HEK293T (cell line): ENCODE data around the gene TGFBR3.
"Not testable (repeated sequence)": the region's sequence is repeated elsewhere in the genome, so short reads cannot be mapped to it uniquely, and the experiment has no call there.

Source experiments
- CTCF ChIA-PET: fragments of 350-600 bp; formaldehyde crosslinking; extraction: SDS; loops from one replicate; lab custom pipeline; 2021; ENCODE audit warnings: antibody characterized with exemption, inconsistent platforms; lab: Yijun Ruan, JAX
- POLR2A ChIA-PET: fragments of 350-600 bp; formaldehyde crosslinking; extraction: SDS; loops from one replicate; lab custom pipeline; 2020; ENCODE audit warnings: antibody characterized with exemption, inconsistent platforms; lab: Yijun Ruan, JAX
- DNase-seq: peaks from one replicate; pipeline ENCODE4 v3.0.0; 2012; ENCODE audit warnings: mixed read lengths; ENCODE audit errors: extremely low spot score
- ARNT ChIP-seq: fragments of 450-650 bp; IDR thresholded peaks from 2 replicates; pipeline ENCODE4 v1.6.1; 2017; ENCODE audit warnings: mild to moderate bottlenecking
- BHLHE40 ChIP-seq: fragments of 450-650 bp; IDR thresholded peaks from 2 replicates; pipeline ENCODE4 v1.6.1; 2016; ENCODE audit warnings: mild to moderate bottlenecking, moderate library complexity, borderline replicate concordance
- CTBP1 ChIP-seq: fragments of 450-650 bp; IDR thresholded peaks from 2 replicates; pipeline ENCODE4 v1.6.1; 2016; ENCODE audit warnings: borderline replicate concordance
- ELF4 ChIP-seq: fragments of 450-650 bp; IDR thresholded peaks from 2 replicates; pipeline ENCODE4 v1.6.1; 2017; ENCODE audit warnings: antibody characterized with exemption
- FOXA1 ChIP-seq: fragments of 450-650 bp; IDR thresholded peaks from 2 replicates; pipeline ENCODE4 v1.6.1; 2016; ENCODE audit warnings: mild to moderate bottlenecking
- FOXK2 ChIP-seq: fragments of 450-650 bp; IDR thresholded peaks from 2 replicates; pipeline ENCODE4 v1.6.1; 2016; ENCODE audit warnings: mild to moderate bottlenecking
- FOXM1 ChIP-seq: fragments of 450-650 bp; IDR thresholded peaks from 2 replicates; pipeline ENCODE4 v1.6.1; 2017; ENCODE audit warnings: mild to moderate bottlenecking, borderline replicate concordance
- HDGF ChIP-seq: fragments of 450-650 bp; IDR thresholded peaks from 2 replicates; pipeline ENCODE4 v1.6.1; 2017; ENCODE audit warnings: antibody characterized with exemption, borderline replicate concordance
- L3MBTL2 ChIP-seq: fragments of 450-650 bp; conservative IDR thresholded peaks from 2 replicates; pipeline ENCODE4 v1.6.1; 2016; ENCODE audit warnings: mild to moderate bottlenecking
- LEF1 ChIP-seq: fragments of 450-650 bp; IDR thresholded peaks from 2 replicates; pipeline ENCODE4 v1.6.1; 2017; ENCODE audit warnings: mild to moderate bottlenecking, borderline replicate concordance
- NFRKB ChIP-seq: fragments of 450-650 bp; IDR thresholded peaks from 2 replicates; pipeline ENCODE4 v1.6.1; 2016; ENCODE audit warnings: mild to moderate bottlenecking, moderate library complexity
- SP1 ChIP-seq: fragments of 450-650 bp; IDR thresholded peaks from 2 replicates; pipeline ENCODE4 v1.6.1; 2017
- SUZ12 ChIP-seq: fragments of 450-650 bp; IDR thresholded peaks from 2 replicates; pipeline ENCODE4 v1.6.1; 2016; ENCODE audit warnings: mild to moderate bottlenecking
- TARDBP ChIP-seq: fragments of 450-650 bp; IDR thresholded peaks from 2 replicates; pipeline ENCODE4 v1.6.1; 2016
- ZNF384 ChIP-seq: fragments of 450-650 bp; IDR thresholded peaks from 2 replicates; pipeline ENCODE4 v1.6.1; 2016
- TF ChIP-seq, protein P1 (sequence below): fragments of 450-650 bp; IDR thresholded peaks from 2 replicates; pipeline ENCODE4 v1.6.1; 2016

The TGFBR3 gene

GRCh38 chr1:91862120-91862519 is 23.8 kb downstream of the TGFBR3 start:
- DNase-seq = no peak
- ChIA-PET POLR2A (no interaction called here), CTCF (no interaction called here)
- TF ChIP-seq CTBP1 (no peak), ELF4 (no peak), FOXM1 (no peak), TARDBP (no peak), ZNF384 (no peak), L3MBTL2 (no peak), ARNT (no peak), HDGF (no peak), BHLHE40 (no peak), NFRKB (no peak), FOXK2 (no peak), SP1 (no peak), FOXA1 (no peak), SUZ12 (no peak), LEF1 (no peak)
- TF ChIP-seq, protein P1, sequence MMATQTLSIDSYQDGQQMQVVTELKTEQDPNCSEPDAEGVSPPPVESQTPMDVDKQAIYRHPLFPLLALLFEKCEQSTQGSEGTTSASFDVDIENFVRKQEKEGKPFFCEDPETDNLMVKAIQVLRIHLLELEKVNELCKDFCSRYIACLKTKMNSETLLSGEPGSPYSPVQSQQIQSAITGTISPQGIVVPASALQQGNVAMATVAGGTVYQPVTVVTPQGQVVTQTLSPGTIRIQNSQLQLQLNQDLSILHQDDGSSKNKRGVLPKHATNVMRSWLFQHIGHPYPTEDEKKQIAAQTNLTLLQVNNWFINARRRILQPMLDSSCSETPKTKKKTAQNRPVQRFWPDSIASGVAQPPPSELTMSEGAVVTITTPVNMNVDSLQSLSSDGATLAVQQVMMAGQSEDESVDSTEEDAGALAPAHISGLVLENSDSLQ = no peak

- DNase-seq = no peak
- POLR2A ChIA-PET = no interaction called here
- TF ChIP-seq SP1 (no peak), FOXA1 (no peak), FOXM1 (no peak), HDGF (no peak), FOXK2 (no peak), L3MBTL2 (no peak), ELF4 (no peak), ZNF384 (no peak)
- TF ChIP-seq, protein P1 = no peak
- CTCF ChIA-PET = no interaction called here
Measured at GRCh38 chr1:91857557-91858239, 28.3 kb downstream of the TGFBR3 start.

DNA sequence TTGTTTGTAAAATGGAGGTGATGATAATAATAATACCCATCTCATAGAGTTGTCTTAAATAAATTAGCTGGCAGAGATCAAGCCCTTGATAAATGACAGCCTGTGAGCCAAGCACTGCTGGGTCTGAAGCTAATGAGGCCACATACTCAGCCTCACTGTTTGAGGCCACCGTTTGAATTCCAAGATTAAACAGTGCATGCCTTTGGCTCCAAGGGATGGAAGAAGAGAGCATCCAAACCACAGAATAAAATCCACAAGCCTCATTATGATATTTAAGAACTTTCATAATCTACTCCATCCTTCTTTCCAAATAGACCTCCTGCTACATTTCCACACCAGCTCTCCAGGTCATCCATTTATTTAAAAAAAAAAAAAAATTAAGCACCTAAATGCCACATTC is 29.0 kb downstream of the TGFBR3 start:
- CTCF ChIA-PET = interaction anchor here (0.6 kb wide), 1 partner anchor 93 kb away, joined by 3 read pairs; no protein-coding TSS in a partner anchor
- POLR2A ChIA-PET = no interaction called here
- TF ChIP-seq ZNF384 (no peak), TARDBP (no peak), ELF4 (no peak), NFRKB (no peak), SUZ12 (no peak), SP1 (no peak), HDGF (no peak), LEF1 (no peak), FOXM1 (no peak), BHLHE40 (no peak), CTBP1 (no peak), FOXK2 (no peak), FOXA1 (no peak), ARNT (no peak), L3MBTL2 (no peak)
- TF ChIP-seq, protein P1 = no peak
- DNase-seq = no peak

DNA sequence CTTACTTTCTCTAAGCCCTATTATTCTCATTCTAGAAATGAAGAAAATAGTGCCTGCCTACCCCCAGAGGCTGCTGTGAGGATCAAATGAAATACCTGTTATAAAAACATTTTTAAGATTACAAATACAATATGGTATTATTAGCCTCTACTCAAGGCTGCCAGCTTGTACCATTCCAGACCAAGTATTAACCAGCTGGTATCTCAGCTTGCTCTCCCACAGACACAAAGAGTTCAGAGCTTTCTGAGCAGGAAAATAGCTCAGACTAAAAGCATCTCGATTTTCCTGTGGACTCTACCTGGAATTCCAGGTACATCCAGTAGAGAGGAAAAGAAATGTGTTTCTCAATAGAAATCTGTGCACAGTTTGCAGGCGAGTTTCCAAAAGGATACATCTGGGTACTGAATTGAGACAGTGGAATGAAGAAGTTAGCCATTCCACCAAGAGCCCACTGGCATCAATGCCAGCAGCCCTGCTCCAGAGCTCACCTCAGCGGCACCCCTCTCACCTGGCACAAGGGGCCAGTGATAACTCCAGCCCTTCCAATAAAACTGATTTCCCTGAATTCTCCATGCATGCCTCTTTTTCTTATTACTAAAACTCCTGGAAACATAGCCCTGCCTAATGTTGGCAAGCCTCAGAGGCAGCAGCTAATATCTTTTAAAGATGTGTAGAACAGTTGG is 31.0 kb downstream of the TGFBR3 start:
- ChIA-PET POLR2A (interaction anchor here (1.2 kb wide), 1 partner anchor 8 kb away, joined by 3 read pairs; no protein-coding TSS in a partner anchor), CTCF (interaction anchor here (0.9 kb wide), 1 partner anchor 9 kb away, joined by 3 read pairs; no protein-coding TSS in a partner anchor)
- TF ChIP-seq HDGF (no peak), NFRKB (no peak), ARNT (no peak), ZNF384 (no peak), LEF1 (no peak), SUZ12 (no peak), BHLHE40 (no peak), FOXM1 (no peak), ELF4 (no peak), L3MBTL2 (no peak), TARDBP (no peak), FOXA1 (no peak), FOXK2 (no peak)
- TF ChIP-seq, protein P1 = no peak
- no peak for DNase-seq

DNA sequence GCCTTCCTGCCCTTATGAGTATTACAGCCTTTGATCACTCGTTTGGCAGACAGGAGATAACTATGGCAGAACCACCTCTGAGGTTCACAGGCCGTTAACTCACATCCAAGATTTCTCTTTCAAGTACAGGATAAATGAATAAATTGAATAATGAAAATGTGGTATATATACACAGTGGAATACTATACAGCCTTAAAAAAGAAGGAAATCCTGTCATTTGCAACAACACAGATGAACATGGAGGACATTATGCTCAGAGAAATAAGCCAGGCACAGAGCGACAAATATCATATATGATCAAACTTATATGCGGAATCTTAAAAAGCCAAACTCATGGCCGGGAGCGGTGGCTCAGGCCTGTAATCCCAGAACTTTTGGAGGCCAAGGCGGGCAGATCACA is 32.6 kb downstream of the TGFBR3 start:
- POLR2A ChIA-PET = no interaction called here
- CTCF ChIA-PET = no interaction called here

DNA sequence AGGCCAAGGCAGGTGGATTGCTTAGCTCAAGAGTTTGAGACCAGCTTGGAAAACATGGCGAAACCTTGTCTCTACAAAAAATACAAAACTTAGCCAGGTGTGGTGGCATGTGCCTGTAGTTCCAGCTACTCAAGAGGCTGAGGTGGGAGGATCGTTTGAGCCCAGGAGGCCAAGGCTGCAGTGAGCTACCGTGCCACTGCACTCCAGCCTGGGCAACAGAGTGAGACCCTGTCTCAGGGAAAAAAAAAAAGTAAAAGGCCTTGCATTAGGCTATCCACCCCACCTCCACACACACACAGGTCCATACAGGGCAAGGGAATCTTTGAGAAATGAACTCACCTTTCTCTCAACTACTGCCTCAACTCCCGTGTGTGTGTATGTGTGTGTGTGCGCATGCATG is 33.9 kb downstream of the TGFBR3 start:
- ChIA-PET POLR2A (interaction anchor here (1.0 to 1.5 kb wide), 3 partner anchors 12 to 68 kb away, joined by 3 to 9 read pairs (median 3); no protein-coding TSS in a partner anchor), CTCF (interaction anchor here (0.6 to 1.4 kb wide), 3 partner anchors 8 to 825 kb away, joined by 3 read pairs; no protein-coding TSS in a partner anchor)

More for the DNA sequence above, 32.6 kb downstream of the TGFBR3 start:
- no peak for TF ChIP-seq BHLHE40
- TF ChIP-seq, protein P1 = no peak
- no peak for TF ChIP-seq ZNF384
- TF ChIP-seq TARDBP = no peak
- no peak for TF ChIP-seq NFRKB
- DNase-seq = no peak

More for the DNA sequence above, 33.9 kb downstream of the TGFBR3 start:
- not testable (repeated sequence) for DNase-seq
